Stimulated activated CD8-positive, alpha-beta memory T cell treated with anti-CD3 and anti-CD28 coated beads, Interleukin-2, amount 100 ng/mL, for 1 hour (primary cell): ENCODE results near the gene ACOT13.
"Not testable (repeated sequence)": the region's sequence is repeated elsewhere in the genome, so short reads cannot be mapped to it uniquely, and the experiment has no call there.

ENCODE experiments used
- DNase-seq, 2 donors: peaks; one replicate each; pipeline ENCODE4 v3.0.0-alpha.2; 2020; ENCODE audit warnings: low read depth in 2 of 2

Gene ACOT13

DNA sequence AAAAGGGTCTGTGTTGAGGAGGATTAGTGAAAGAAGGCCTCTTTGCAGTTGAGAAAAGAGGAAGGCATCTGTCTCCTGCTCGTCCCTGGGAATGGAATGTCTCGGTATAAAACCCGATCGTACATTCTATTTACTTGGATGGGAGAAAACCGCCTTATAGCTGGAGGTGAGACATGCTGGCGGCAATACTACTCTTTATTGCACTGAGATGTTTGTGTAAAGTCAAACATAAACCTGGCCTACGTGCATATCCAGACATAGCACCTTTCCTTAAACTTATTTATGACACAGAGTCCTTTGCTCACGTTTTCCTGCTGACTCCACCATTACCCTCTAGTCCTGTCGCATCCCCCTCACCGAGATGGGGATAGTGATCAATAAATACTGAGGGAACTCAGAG lies 4.6 kb upstream of the ACOT13 start:
- DNase-seq = no peak

DNA sequence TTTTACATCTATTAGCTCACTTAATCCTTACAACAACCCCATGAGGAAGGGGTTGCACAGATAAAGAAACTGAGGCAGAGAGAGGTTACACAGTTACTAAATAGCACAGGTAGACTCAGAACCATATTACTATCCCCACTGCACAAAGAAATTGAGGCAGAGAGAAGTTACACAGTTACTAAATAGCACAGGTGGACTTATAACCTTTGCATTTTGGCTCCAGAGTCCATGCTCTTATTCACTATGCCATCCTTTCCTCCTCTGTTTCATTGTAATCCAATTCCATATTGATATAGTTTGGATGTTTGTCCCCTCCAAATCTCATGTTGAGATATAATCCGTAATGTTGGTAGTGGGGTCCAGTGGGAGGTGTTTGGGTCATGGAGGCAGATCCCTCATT lies 3.7 kb upstream of the ACOT13 start:
- DNase-seq = no peak

DNA sequence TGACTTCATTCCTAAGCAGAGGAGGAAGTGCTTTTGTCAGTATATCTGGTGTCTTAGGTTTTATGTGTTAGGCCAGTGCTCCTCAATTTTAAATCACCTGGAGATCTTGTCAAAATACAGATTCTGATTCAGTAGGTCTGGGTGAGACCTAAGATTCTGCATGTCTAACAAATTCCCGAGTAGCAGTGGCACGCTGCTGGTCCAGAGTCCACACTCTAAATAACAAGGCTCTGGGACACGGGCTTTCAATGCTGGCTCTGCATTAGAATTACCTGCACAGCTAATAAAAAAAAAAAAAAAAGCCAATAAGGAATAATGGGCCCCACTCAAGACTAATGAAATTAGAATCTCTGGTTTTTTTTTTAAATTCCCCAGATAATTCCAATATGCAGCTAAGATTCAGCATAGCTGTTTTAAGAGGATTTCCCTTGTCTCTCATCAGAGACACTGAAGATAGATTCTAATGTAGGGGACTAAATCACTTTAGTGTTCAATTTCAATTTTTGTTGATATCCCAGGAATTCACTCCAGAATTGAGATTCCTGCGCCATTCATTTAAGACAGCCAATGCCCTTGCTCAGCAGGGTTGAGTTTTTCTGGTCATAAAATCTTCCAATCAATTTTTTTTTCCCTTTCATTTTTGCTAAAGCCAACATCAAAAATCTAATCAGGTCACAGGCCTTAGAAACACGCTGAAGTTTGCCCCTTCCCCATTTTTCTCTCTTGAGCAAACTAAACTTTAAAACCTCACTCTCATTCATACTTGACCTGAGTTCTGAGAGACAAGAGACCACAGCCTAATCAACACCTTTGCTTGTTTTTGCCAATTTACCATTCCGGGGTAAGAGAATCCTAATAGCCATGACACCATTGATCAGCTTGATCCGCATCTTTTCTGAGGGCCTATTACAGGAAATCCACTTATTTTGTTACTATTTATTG lies 2.6 kb upstream of the ACOT13 start:
- no peak for DNase-seq

DNA sequence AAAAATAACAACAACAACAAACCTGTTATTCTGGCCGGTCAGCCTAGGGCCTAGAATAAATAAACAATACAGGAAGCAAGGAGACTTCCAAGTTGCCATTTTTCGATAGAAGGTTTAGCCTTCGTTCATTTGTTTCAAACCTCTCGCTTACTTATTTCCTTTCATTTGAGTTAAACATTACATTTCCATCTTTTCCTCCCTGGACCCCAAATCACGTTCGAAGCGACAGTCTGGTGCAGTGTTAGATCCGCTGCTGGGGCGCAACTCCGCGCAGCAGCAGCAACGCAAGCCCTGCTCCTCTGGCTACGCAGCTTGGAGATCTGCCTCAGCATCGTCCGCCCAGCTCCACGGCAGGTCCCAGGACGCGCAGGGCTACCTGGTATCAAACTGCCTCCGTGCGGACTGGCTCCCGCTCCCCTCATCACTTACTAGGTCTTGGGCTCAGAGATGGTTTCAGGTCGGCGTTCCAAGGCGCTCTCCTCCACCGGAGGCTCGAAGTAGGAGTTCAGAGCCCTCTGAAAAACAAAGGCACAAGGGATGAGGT lies 708 bp upstream of the ACOT13 start:
- DNase-seq = peak; percentile 10 to 16

DNA sequence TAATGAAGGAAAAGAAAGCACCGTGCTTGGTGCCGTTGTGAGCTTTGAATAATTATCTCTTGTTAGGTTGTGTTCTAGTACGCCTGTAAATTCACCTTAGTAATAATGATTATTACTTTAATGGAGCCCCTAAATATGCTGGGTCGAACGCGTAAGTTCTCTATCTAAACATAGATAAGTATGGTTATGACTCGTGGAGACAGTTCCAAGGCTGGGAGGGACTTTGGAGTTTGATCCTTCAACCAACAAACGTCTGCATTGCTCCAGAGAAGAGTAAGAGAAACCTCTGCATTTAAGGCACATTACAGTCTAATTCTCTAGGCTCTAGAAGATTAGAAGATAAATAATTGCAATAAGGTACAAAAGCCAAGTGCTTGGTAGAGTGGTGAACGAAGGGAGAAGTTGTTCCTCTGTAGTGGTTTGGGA lies 514 bp downstream of the ACOT13 start:
- DNase-seq = no peak

DNA sequence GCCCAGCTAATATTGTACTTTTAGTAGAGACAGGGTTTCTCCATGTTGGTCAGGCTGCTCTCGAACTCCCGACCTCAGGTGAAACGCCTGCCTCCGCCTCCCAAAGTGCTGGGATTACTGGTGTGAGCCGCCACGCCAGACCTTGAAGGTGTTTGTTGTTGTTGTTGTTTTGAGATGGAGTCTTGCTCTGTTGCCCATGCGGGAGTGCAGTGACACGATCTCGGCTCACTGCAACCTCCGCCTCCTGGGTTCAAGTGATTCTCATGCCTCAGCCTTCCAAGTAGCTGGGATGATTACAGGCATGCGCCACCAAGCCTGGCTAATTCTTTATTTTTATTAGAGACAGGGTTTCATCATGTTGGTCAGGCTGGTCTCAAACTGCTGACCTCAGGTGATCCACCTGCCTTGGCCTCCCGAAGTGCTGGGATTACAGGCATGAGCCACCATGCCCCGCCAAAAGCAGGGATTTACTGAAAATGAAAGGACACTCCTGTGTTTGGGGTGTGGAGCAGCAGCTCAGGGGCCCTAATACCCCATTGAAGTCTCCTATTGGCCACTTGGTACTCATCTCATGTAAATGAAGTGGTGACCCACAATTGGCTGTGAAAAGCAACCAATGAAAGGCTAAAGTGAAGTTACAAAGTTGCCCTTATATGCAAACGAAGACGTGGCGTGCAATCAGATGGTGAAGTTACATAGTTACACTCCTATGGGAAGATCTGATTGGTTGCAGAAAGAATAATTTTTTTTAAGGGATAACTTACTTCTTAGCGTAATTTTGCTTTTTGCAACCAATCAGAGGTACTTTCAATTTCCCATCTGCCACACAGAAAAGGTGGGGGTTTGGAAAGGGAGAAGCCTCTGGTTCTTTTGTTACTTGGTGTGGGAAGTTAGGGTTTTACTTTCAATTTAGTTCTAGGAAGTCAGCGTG lies 1.5 kb downstream of the ACOT13 start:
- DNase-seq = not testable (repeated sequence)

DNA sequence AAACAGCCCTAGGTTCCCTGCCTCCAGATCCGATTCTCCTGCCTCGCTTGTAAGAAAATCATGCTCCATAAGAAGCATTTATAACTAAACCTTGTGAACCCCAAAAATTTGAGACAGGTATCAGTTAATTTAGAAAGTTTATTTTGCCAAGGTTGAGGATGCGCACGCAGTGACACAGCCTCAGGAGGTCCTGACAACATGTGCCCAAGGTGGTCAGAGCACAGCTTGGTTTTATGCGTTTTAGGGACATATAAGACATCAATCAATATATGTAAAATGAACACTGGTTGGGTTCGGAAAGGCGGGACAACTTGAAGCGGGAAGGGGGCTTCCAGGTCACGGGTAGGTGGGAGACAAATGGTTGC lies 2.1 kb downstream of the ACOT13 start:
- DNase-seq = no peak

DNA sequence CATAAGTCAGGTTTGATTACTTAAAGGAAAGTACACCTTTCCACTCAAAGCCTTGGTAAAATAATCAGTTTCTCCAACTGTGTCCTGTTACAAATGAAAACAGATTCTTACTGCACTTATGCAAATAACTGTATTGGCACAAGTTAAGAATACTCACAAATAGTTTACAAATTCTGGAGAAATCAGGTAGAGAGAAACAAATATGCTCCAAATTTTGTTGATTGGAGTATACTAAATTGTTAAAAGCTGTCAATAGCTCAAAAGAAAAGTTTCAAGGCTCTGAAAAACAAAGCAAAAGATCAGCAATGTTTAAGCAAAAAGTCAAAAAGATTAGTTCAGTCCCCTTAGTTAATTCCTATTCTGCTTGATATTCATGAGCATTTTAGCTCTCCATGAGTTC lies 3.6 kb downstream of the ACOT13 start:
- not testable (repeated sequence) for DNase-seq

DNA sequence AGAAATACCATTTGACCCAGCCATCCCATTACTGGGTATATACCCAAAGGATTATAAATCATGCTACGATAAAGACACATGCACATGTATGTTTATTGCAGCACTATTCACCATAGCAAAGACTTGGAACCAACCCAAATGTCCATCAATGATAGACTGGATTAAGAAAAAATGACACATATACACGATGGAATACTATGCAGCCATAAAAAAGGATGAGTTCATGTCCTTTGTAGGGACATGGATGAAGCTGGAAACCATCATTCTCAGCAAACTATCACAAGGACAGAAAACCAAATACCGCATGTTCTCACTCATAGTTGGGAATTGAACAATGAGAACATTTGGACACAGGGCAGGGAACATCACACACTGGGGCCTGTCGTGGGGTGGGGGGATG lies 4.2 kb downstream of the ACOT13 start:
- DNase-seq = not testable (repeated sequence)

DNA sequence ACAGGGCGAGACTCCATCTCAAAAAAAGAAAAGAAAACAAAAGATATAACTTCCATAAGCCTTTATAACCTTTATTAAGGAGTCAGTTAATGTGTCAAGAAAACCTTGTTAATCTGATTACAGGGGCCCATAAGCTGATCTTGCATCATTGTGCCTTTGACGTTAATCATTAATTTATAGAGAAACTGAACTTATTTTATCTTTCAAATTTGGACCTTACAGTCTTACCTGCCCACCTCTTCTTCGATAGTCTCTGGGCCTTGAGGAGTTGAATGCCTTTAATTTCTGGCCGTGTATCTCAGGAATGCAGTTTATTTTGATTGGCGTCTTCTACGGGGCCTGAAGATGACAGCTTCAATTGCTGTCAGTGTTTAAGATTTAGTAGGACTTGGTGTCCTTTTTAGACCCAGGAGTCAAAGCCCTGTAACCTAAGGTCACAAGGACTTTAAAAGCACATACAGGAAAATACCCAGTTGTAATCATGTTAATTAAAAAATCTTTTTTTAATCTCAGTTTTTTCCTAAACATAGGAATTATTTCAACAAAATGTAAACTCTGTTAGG lies 5.8 kb downstream of the ACOT13 start:
- no peak for DNase-seq

DNA sequence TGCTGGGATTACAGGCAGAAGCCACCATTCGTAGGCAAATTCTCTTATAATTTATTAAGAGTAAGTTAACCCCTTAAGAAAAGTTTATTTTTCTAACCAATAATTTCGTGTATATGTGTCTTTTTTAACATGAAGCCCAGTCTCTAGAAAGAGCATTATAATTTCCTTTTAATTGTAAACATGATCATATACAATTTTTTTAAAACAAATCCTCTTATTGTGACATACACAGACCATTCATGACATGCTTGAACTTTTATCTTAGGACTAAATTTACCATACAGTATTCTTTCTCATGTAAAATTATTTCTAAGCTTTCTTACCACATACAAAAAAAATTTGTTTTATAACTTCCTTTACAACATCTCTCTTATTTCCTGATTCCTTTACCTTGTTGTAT lies 6.7 kb downstream of the ACOT13 start:
- DNase-seq = no peak

DNA sequence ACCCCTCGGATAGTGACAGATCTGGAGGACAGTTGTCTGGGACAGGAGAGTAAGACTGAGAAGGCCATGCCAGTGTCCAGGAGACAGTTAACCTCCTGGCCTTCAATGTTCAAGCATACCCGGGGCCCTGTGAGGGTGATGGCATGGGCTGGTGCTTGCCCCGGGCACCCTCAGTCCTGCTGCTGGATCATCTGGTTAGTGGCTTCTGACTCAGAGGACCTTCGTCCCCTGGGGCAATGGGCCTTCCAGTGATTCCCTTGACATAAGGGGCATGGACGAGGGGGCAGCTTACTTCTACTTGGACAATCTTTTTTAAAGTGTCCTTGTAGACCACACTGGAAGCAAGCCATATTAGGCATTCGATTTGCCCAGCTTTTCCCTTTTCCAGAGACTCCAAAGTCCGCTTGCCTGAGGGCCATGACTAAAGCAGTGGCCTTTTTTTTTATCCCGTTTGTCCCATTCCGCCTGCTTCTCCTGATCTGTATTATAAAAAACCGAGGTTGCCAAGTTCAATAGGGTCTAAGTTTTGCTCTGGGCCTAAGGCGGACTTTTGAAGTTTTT lies 12.0 kb downstream of the ACOT13 start:
- DNase-seq = not testable (repeated sequence)

DNA sequence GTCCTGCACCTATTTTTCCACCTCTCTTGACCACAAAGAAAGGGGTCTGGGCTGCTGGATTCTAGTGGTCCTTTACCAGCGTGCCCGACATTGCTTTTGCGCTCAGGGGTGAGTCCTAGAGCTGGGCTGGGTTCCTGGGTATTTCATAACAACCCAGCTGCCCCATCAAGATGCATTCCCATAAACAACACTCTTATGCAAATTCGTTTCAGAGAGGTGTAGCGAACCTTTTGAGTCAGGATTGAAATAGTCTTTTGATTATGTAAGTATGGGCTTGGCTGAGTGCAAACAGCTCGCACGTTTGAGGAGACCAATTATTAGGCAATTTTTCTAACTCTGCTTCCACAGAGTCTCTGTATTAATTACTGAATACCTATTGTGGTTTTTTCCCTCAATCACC lies 13.7 kb downstream of the ACOT13 start:
- DNase-seq = no peak

DNA sequence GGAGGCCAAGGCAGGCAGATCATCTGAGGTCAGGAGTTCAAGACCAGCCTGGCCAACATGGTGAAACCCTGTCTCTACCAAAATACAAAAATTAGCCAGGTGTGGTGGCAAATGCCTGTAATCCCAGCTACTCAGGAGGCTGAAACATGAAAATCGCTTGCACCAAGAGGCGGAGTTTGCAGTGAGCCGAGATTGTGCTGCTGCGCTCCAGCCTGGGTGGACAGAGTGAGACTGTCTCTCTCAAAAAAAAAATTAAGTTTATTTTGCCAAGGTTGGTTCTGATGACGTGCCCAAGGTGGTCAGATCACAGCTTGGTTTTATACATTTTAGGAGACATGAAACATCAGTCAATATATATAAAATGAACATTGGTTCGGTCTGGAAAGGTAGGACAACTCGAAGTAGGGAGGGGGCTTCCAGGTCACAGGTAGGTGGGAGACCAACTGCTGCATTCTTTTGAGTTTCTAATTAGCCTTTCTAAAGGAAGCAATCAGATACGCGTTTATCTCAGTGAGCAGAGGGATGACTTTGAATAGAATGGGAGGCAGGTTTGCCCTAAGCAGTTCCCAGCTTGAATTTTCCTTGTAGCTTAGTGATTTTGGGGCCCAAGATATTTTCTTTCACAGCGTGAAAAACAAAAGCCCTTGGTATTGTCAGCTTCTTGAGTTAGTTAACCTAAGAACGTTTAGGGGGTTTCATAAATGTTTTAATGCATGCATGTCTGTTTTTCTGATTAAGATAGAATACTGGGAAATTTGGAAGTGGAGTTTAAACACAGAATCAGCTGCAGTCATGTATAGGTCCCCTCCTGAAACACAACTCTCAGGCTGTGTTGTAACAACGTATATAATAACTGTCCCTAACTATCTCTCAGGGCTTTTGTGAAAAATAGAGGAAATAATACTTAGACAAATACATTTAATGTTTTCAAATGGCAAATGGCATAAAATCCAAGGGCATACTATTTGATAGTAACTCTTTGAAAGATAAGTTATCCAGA lies 16.7 kb downstream of the ACOT13 start:
- no peak for DNase-seq

DNA sequence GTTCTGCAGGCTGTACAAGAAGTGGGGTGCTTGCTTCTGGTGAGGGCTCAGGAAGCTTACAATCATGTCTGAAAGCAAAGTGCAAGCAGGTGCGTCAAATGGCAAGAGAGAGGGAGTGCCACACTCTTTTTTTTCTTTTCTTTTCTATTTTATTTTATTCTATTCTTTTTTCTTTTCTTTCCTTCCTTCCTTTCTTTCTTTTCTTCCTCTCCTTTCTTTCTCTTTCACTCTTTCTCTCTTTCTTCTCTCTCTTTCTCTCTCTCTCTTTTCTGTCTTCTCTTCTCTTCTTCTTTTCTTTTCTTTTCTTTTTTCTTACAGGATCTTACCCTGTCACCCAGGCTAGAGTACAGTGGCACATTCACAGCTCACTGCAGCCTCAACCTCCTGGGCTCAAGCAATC lies 19.5 kb downstream of the ACOT13 start:
- DNase-seq = no peak

DNA sequence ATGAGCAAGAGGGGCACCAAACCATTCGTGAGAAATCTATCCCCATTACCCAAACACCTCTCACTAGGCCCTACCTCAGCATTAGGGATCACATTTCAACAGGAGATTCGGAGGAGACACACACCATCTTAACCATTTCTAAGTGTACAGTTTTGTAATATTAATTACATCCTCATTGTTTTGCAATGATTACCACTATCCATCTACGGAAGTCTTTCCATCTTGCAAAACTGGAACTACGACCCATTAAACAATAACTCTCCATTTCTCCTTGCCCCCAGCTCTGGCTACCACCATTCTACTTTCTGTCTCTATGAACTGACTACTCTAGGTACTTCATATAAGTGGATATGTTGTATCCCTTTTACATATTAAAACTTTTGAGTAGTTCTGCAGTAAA lies 20.1 kb downstream of the ACOT13 start:
- DNase-seq = no peak

DNA sequence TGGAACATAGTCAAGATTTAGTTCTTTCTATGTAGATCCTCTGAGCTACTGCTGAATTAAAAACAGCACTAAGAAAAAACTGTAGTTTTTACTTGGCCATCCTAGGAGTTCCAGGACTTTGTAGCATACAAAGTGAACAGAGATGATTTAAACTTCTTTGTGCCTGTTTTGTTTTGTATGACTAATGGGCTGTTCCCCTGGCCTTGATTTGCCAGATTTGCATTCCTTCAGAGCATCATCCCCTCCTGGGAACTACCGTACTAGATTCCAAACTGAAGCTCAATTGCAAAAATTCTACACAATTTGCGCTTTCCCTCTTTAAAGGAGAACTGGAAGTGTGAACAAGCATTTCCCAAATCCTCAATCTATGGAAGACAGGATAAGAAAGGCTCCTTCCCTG lies 23.1 kb downstream of the ACOT13 start:
- no peak for DNase-seq

DNA sequence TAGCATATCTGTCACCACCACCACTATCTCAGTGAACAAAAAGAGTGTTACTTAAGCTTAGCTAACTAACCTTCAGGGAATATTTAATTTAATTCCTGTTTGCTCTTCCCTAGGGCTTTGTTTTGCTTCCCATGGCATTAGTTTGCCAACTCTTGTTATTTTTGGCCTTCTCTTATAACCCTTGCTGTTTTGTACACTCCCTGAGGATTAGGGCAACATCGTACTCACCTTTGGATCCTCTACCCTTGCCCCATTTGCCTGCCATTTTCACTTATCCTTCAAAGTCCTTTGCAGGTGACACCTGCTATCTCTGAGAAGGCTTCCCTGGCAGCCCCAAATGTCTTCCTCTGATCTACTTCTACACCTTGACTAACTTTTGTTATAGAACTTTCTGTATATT lies 23.7 kb downstream of the ACOT13 start:
- DNase-seq = no peak

DNA sequence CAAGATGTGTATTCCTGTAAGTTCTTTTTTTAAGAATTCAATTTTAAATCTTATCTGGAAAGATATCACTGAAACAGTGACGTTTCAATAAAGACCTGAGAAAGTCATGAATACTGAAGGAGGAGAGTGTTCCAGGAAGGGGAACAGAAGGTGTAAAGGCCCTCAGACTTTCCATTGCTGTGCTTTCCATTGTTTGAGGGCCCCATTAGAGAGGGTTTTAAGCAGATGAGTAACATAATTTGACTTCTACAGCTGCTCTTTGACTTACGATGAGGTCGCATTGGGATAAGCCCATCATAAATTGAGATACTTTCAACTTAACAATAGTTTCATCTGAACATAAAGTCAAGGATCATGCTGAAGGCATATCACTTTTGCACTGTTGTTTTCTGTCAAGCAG lies 24.7 kb downstream of the ACOT13 start:
- DNase-seq = no peak

DNA sequence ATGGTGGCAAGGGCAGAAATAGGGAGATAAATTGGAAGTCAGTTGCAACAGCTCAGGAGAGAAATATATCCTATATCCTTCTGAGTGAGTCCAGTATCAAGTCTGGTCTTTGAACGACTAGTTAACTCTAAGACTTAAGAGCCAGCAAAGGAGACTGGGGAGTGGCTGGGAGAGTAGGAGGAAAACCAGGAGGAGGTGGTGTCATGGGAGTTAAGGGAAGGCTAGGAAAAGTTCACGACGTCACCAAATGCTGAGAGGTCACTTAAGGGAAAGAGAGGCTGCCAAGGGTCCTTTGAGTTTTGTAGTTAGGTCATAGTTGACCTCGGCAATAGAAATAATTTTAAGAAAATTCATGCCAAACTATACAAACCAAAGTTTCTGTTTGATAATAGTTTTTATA lies 25.1 kb downstream of the ACOT13 start:
- no peak for DNase-seq

DNA sequence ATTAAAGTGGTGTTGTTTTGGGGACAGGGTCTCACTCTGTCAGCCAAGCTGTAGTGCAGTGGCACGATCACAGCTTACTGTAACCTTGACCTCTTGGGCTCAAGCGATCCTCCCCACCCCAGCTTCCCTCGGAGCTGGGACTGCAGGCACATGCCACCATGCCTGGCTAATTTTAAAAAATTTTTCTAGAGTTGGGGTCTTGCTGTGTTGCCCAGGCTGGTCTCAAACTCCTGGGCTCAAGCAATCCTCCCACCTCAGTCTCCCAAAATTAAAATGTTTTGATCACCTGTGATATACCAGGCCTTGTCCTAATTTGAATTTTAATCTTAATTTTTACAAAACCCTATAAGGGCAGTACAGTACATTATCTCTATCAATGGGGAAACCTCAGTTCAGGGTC lies 25.5 kb downstream of the ACOT13 start:
- DNase-seq = no peak
